Stimulated activated CD8-positive, alpha-beta memory T cell treated with anti-CD3 and anti-CD28 coated beads, Interleukin-7, amount 100 ng/mL, for 4 hours (primary cell): ENCODE results near the gene SYNE3.

ENCODE experiments used
- DNase-seq, 2 donors: peaks; one replicate each; pipeline ENCODE4 v3.0.0-alpha.2; 2020; ENCODE audit warnings: low read depth in 2 of 2

Gene SYNE3

GRCh38 chr14:95541346-95541745 lies 24.9 kb upstream of the SYNE3 start:
- no peak for DNase-seq

DNA sequence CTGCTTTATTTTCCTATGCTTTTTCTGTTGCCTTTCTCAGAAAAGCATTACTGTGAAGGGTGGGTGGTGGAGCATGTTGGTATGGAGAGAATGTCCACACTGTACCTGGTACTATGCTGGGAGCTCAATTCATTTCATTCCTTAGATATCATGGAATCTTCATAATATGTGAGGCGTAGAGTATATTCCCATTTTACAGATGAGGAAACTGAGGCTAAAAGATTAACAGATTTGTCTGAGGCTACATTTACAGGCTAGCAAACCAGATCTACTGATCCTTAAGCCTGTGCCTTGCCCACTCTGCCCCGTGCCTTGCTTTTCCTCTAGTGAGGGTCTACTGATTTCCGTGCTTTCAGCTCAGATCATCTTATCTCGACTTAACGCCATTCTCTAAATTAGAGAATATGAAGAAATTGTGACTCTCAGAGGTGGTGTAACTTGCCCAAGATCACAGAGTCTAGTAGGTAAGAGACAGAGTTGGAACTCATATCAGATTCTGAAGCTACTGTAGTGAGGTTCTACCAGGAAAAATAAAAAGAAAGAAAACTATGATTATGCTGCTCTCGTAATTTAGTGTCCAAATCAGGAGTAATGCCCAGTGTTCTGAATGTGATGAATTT lies 23.9 kb upstream of the SYNE3 start:
- no peak for DNase-seq

DNA sequence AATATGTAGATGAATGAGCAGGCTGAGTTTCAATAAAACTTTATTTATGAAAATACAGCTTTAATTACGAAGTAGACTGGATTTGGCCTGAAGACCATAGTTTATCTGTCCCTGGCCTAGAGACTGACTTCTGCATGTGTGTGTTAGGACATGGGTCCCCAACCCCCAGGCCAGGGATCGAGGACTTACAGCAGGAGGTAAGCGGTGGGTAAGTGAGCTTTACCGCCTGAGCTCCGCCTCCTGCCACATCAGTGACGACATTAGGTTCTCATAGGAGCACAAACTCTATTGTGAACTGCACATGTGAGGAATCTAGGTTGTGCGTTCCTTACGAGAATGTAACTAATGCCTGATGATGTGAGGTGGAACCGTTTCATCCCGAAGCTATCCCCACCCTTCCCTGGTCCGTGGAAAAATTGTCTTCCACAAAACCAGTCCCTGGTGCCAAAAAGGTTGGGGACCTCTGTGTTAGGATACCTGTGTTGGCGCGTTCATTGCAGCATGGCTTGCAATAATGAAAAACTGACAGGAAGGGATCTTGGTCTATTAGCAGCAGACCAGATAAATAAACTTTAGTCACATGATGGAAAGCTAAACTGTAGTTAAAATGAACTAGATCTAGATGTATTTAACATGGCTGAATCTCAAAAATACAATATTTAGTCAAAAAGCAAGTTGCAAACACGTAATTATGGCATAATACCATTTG lies 22.5 kb upstream of the SYNE3 start:
- no peak for DNase-seq

- no peak for DNase-seq
Measured at GRCh38 chr14:95537298-95538089, 21.0 kb upstream of the SYNE3 start.

GRCh38 chr14:95536671-95537070 lies 20.2 kb upstream of the SYNE3 start:
- no peak for DNase-seq

GRCh38 chr14:95536036-95536593 lies 19.7 kb upstream of the SYNE3 start:
- DNase-seq, result no peak

DNA sequence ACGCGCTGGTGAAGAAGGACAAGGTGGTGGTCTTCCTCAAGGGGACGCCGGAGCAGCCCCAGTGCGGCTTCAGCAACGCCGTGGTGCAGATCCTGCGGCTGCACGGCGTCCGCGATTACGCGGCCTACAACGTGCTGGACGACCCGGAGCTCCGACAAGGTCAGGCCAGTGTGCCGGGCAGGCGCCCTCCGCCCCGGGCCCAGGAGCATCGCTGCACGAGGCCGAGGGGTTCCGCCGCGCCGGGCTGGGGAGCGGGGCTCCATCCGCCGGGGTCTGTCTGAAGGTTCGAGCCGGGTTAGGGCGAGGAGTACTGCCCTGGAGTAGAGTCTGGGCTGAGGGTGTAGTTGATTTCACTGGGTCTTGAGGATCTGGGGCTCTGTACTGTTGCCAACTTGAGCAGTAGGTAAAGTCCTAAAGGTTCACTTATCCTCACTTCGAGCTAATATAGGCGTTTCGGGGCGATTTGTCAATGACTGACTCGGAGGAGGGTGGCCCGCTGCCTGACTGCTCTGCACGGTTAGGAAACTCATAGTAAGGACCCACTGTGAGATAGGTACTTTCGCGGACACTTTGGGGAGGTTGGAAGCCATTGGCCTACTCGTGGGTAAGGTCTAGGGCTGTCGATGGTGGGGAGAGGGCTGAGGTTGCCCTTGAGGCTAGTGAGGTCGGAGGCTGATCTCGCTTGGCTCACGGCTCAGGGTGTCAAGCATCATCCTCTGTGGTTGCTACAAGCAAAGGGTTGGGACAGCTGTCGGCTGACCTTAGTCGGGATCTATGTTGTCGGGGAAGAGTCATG lies 19.0 kb upstream of the SYNE3 start:
- DNase-seq, result no peak

- DNase-seq, result peak; percentile 95 to 99
Measured at GRCh38 chr14:95534299-95535225, 18.1 kb upstream of the SYNE3 start, which contains the start of gene GLRX5. Gene GLRX5 (plus strand): TSS chr14:95535050. CDS start chr14:95535090, 40 bp downstream.

DNA sequence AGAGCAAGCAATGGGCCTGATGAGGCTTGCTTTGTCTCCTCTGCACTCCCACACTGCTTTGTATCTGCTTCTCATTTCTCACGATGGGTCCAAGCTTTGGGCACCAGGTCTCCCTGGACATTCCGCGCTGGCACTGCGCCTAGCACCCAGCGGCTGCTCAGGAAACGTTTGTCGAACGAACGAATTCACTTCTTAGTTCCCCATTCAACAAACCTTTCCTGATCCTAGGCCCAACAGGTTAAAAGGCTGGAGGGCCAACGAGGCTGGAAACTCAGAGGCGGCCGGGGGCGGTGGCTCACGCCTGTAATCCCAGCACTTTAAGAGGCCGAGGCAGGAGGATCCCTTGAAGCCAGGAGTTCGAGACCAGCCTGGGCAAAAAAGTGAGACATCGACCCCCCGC lies 17.4 kb upstream of the SYNE3 start:
- no peak for DNase-seq

DNA sequence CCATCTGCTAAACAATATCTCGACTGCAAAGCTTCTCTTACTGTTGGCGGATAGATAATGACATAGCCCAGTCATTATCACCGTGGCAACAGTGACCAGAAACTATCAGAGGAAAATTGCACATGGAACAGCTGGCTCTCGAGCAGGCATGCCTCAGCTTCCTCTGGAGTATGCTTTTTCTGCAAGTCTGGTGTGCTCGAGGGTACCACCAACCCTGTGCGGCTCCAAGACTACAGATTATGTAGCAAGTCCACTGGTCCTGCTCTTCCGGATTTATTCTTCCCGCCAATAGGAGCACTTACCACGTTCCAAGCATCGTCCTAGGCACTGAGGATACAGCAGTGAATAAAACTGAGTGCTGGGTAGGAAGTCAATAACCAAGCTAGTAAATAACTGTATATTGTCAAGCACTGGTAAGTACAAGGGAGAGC lies 17.0 kb upstream of the SYNE3 start:
- DNase-seq, result no peak

DNA sequence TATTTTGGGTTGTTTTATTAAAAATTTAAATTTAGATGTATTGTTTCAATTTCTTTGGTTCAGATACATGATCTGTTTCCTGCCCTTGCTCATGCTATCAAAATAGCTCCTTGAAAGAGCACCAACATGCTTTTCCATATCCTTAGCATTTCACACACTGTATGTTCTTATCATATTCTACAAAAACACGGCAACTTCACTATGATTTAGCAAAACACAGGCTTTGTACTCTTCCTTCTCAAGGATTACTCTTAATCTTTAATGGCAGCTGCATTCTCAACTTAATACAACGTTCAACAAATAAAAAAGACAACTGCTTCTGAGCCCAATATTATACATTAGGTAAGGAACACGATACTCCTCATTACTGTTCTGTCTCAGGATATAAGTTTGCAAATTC lies 15.5 kb upstream of the SYNE3 start:
- no peak for DNase-seq

DNA sequence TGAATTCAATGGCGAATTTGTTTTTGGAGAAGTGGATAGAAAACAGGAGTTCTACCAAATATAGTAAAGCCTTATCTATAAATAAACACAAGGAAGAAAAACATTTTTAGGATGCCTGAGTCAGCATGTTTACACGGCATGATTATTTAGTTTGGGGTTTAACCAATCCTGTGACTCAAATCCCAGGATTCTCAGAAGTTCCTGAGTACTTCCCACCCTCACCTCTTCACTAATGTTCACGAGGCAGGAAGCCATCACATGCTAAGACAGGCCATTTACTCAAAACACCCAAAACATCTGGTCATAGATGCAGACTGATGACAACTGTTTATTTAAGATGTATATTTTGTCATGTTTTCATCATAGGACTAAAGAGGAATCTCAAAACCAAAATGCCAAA lies 15.0 kb upstream of the SYNE3 start:
- no peak for DNase-seq

DNA sequence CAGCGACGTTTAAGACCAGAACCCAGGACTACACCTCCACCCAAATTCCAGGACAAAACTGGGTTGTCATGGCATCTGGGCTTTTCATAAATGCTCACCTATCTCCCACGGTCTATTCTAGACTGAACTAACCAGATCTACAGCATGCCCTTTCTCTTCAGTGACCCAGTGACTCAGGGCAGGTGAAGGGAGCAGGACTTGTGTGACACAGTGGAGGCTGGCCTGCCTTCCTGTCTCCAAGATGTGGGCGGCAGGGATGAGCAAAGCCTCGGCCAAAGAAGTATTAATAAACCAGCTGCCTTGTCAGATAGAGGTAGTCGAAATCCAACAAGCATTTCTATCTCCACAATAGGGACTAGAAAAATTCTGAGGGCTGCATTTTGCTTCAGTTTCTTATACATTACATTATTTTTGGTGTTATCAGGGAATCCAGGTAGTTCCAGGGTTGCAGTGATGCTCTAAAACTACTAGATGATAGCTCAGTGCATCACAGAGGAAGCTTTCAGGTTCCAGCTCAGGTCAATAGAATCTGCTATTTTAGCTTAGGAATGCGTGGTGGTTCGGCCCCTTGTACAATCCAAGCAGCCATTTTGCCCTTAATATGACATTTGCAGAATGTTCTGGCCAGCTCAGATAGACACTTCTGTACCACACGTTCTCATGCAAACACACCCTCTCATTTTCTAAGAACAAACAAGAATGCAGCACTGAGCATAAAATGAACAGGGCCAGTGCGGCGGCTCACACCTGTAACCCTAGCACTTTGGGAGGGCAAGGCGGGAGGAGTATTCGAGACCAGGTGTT lies 14.2 kb upstream of the SYNE3 start:
- no peak for DNase-seq

GRCh38 chr14:95529216-95529615 lies 12.8 kb upstream of the SYNE3 start:
- no peak for DNase-seq

- no peak for DNase-seq
Measured at GRCh38 chr14:95527387-95528002, 11.0 kb upstream of the SYNE3 start.

DNA sequence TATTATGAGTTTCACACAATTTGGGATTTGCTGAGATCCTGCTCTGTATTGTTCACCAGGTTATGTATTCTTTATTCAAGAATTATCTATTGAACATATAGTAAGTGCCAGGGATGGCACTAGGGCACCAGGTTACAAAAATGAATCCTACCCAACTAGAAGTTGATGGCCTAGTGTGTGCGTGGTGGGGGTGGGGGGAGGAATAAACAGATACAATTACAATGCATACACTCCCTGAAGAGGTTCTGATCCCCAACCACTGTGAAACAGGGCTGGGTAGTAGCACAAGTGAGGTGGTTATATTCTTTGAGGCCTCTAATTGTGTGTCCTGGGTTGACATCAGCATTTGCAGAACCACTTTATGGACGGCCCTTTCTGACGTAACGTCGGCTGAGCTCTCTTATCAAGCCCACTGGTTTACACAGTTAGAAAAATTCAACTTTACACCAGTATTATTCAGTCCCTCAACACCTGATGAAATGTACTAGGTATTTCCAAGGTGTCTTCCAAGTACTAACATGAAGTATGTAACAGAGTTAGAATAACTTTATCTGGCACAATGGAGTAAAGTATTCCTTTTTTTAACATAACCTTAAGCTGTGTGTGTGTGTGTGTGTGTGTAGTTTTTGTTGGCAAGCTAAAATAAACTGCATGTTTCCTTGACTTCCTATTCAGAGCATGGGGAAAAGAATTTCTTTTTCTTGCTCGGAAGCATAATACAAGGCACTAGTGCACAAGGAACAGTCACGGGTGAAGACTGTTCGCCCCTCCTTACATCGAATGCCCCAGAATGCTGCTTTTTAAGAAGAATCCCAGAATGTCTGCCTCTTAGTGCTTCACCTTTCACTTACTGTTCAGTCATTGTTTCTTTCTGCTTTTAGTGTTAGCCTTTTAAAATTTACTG lies 10.3 kb upstream of the SYNE3 start:
- DNase-seq, result no peak

DNA sequence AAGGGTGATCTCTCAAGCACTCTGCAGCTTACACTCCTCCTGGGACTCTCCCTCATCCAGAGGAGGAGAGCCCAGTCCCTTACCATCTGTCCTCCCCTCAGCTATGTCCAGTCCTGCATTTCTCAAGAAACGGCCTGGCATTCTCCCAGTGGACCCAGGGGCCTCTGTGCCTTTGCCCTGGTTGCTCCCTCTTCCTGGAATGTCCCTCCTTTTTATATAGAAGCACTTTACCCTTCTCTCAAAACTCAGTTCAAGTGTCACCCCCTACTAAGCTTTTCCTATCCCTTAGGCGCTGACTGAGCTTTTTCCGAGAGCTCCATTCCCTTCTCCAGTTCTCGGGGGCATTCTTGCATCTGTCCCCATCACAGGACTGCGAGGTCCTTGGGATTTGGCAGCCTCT lies 9.5 kb upstream of the SYNE3 start:
- DNase-seq, result no peak
